Tibial artery (tissue), 4 donors: Measurements from ENCODE around the gene SPATA2.
"Not testable (repeated sequence)": the region's sequence is repeated elsewhere in the genome, so short reads cannot be mapped to it uniquely, and the experiment has no call there.

Experiments used
- DNase-seq, 2 donors: peaks; one replicate each; pipeline ENCODE4 v3.0.0-alpha.2; 2019
- H3K27ac ChIP-seq, 2 donors: fragments of 200-600 bp; sonication (generic) in 1 of 2; 1 replicate in 1 of 2; 2 replicates in 1 of 2; pipeline ENCODE4 v1.5.1; 2018 to 2019; ENCODE audit warnings: mild to moderate bottlenecking in 1 of 2
- H3K27me3 ChIP-seq, 2 donors: fragments of 200-600 bp; sonication (generic) in 1 of 2; one replicate each; pipeline versions ENCODE4 v1.5.1 to v1.6.0; 2016 to 2019
- H3K36me3 ChIP-seq, 3 donors: fragments of 200-600 bp; sonication (generic) in 2 of 3; one replicate each; pipeline ENCODE4 v1.5.1; 2016 to 2019; ENCODE audit warnings: mild to moderate bottlenecking in 2 of 3
- H3K4me1 ChIP-seq, 4 donors: fragments of 200-600 bp; sonication (generic) in 2 of 4; 1 replicate in 3 of 4; 2 replicates in 1 of 4; pipeline ENCODE4 v1.5.1; 2016 to 2019
- H3K4me3 ChIP-seq, 2 donors: fragments of 200-600 bp; sonication (generic) in 1 of 2; 1 replicate in 1 of 2; 2 replicates in 1 of 2; pipeline ENCODE4 v1.5.1; 2018 to 2019; ENCODE audit warnings: mild to moderate bottlenecking in 2 of 2
- H3K9me3 ChIP-seq, 3 donors: fragments of 200-600 bp; sonication (generic) in 1 of 3; one replicate each; pipeline ENCODE4 v1.5.1; 2016 to 2019
- intact Hi-C: fragments of 100-400 bp; cut with DNase I; formaldehyde crosslinking; loops from one replicate; pipeline ENCODE4 v1.15.0; 2023; ENCODE audit warnings: low total_unique reads
- TF ChIP-seq, protein P1 (sequence below), 2 experiments: fragments of 200-600 bp in 1 of 2; fragments of 450-650 bp in 1 of 2; IDR thresholded peaks; one replicate each; pipeline ENCODE4 v1.5.1; 2017 to 2019; ENCODE audit warnings: antibody characterized with exemption in 2 of 2, mild to moderate bottlenecking in 1 of 2, moderate library complexity in 1 of 2

The SPATA2 gene

DNA sequence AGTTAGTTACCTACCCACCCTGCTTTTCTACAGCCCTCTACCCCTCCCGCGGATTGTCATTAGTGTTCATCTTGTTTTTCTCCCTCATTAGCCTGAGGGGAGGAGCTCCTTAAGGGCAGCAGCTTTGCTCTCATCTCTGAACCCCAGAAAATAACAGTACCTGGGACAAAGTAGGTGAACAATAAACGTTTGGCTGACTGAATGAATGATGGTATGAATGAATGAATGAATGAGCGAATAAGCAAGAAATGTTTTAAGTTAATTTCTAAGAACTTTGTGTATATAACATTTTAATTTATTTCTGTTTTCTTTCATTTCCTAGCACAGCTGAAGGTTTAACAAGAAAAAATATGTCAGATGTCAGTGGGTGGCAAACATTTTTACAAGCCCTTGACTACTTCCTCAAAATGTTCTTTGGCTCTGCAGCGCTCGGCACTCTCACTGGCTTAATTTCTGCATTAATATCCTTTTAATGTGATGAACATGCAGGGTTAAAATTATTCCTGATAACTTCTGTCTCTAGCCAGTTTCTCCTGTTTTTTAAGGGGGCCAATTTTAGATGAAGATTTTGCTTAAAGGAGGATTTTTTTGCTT is 52.6 kb downstream of the SPATA2 start:
- no peak overlapping the region for H3K27ac ChIP-seq
- H3K9me3 ChIP-seq = no peaks in the 10 kb centered on the region
- no peak for DNase-seq
- peaks cover 7 to 27% (median 16%) of the 10 kb centered on the region in 3 donors for H3K36me3 ChIP-seq
- H3K4me1 ChIP-seq = peaks cover 0 to 48% (median 32%) of the 10 kb centered on the region in 4 donors
- H3K4me3 ChIP-seq = no peak overlapping the region
- H3K27me3 ChIP-seq = no peaks in the 10 kb centered on the region
- intact Hi-C loops = no loop called here
- TF ChIP-seq, protein P1, sequence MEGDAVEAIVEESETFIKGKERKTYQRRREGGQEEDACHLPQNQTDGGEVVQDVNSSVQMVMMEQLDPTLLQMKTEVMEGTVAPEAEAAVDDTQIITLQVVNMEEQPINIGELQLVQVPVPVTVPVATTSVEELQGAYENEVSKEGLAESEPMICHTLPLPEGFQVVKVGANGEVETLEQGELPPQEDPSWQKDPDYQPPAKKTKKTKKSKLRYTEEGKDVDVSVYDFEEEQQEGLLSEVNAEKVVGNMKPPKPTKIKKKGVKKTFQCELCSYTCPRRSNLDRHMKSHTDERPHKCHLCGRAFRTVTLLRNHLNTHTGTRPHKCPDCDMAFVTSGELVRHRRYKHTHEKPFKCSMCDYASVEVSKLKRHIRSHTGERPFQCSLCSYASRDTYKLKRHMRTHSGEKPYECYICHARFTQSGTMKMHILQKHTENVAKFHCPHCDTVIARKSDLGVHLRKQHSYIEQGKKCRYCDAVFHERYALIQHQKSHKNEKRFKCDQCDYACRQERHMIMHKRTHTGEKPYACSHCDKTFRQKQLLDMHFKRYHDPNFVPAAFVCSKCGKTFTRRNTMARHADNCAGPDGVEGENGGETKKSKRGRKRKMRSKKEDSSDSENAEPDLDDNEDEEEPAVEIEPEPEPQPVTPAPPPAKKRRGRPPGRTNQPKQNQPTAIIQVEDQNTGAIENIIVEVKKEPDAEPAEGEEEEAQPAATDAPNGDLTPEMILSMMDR (IDR thresholded peaks at IDR 0.05) = no peak

DNA sequence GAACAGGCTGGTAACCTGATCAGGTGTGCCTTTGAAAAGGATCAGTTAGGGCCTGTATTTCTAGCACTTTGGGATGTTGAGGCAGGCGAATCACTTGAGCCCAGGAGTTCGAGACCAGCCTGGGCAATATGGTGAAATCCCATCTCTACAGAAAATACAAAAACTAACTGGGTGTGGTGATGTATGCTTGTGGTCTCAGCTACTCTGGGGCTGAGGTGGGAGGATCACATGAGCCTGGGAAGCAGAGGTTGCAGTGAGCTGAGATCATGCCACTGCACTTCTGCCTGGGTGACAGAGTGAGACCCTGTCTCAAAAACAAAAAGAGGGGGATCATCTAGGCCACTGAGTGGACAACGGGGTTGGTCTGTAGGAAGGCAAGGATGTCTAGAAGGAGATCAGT is 54.1 kb downstream of the SPATA2 start:
- intact Hi-C loops, H3K27me3 ChIP-seq, H3K4me3 ChIP-seq, DNase-seq, H3K9me3 ChIP-seq: not testable (repeated sequence)
- peaks cover 7 to 36% (median 21%) of the 10 kb centered on the region in 3 donors for H3K36me3 ChIP-seq
- H3K27ac ChIP-seq = peak overlapping the region in 1 of 2 donors; percentile 82
- H3K4me1 ChIP-seq = peaks cover 0 to 37% (median 23%) of the 10 kb centered on the region in 4 donors

DNA sequence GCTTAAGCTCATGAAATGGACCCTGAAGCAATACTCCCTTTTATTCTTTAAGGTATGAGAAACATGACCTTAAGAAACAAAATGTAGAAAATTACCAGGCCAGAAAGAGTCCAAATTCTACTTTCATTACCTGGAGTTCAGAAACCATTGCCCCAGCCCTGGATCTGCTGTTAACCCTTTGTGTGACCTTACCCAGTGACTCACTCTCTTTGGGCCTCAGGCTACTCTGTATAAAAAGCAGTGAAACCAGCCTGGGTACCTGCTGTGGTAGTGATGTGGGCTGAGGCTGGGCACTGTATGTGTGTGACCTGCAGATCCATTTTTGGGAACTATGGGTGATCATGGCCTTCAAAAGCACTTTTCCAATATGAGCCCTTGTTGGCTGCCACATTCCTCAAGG is 55.5 kb downstream of the SPATA2 start:
- Histone ChIP-seq H3K36me3 (peaks cover 14 to 34% (median 22%) of the 10 kb centered on the region in 3 donors), H3K9me3 (no peaks in the 10 kb centered on the region), H3K27me3 (no peaks in the 10 kb centered on the region), H3K27ac (peak overlapping the region; percentile 70 to 82), H3K4me3 (no peak overlapping the region), H3K4me1 (peaks cover 0 to 30% (median 14%) of the 10 kb centered on the region in 4 donors)
- TF ChIP-seq, protein P1 (IDR thresholded peaks at IDR 0.05) = no peak
- no peak for DNase-seq
- intact Hi-C loops = loop anchor here (10.0 kb wide), 1 partner anchor 315 kb away; no protein-coding TSS in a partner anchor

DNA sequence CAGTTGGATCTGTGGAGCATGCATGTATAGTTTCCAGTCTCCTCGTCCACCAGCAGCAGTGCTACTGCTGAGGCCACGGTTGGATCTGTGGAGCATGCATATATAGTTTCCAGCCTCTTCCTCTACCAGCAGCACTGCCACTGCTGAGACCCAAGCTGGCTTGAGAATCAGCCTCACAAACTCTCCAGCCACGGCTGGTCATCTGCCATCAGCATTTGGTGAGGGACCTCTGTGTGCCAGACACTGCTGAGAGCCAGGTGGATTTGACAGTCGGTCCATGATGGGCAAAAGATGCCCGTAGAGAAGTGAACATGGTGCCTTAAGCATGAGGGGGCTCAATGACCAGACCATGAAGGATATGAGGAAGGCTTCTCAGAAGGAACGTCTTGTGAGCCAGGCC is 56.3 kb downstream of the SPATA2 start:
- no peaks in the 10 kb centered on the region for H3K27me3 ChIP-seq
- peaks cover 0 to 34% (median 16%) of the 10 kb centered on the region in 4 donors for H3K4me1 ChIP-seq
- H3K27ac ChIP-seq = peak overlapping the region; percentile 70 to 82
- H3K36me3 ChIP-seq = peaks cover 14 to 26% (median 15%) of the 10 kb centered on the region in 3 donors
- intact Hi-C loops = loop anchor here (10.0 kb wide), 1 partner anchor 314 kb away; no protein-coding TSS in a partner anchor
- TF ChIP-seq, protein P1 (IDR thresholded peaks at IDR 0.05) = no peak
- no peak for DNase-seq
- no peaks in the 10 kb centered on the region for H3K9me3 ChIP-seq
- H3K4me3 ChIP-seq = no peak overlapping the region

DNA sequence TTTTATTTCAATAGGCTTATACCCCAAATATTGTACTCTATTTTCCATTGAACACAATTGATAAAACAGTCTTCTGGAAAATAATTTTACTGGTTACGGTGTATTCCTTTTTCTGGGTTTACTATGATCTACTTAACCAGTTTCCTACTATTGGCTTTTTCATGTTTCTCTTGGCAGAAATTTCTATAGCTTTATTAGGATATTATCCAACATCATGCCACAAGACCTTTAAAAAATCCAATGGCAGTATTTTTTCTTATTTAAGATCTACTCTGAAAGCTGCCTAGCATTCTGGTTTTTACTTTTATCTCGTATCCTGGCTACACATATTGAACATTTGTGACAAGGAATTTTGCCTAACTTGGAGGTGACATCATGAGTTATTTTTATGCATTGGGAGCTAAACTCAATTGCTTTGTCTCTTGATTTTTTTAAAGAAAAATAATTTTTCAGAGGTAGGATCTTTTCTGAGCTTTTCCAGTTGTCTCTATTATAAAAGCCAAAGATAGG is 57.2 kb downstream of the SPATA2 start:
- H3K4me1 ChIP-seq = peaks cover 0 to 43% (median 24%) of the 10 kb centered on the region in 4 donors
- no peaks in the 10 kb centered on the region for H3K27me3 ChIP-seq
- DNase-seq = no peak
- H3K9me3 ChIP-seq = no peaks in the 10 kb centered on the region
- no peak overlapping the region for H3K4me3 ChIP-seq
- peak overlapping the region; percentile 70 to 82 for H3K27ac ChIP-seq
- intact Hi-C loops = loop anchor here (10.0 kb wide), 1 partner anchor 313 kb away; no protein-coding TSS in a partner anchor
- H3K36me3 ChIP-seq = peaks cover 11 to 23% (median 15%) of the 10 kb centered on the region in 3 donors
- TF ChIP-seq, protein P1 (IDR thresholded peaks at IDR 0.05) = no peak

DNA sequence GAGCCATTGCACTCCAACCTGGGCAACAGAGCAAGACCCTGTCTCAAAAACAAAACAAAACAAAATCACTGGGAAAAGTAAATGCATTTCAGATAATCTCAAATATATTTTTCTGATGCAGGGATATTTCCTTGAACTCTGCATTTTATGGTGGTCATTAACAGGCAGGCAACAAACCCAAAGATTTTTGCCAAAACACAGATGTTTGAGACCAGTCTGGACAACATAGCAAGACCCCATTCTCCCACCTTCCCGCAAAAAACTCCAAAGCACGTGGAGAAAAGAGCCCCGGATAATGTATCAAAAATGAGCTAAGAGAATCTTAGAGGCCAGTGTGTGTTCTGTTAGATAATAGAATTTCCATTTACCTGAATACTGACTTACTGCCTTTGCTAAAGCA is 58.4 kb downstream of the SPATA2 start:
- DNase-seq = no peak
- Histone ChIP-seq H3K9me3 (no peaks in the 10 kb centered on the region), H3K4me3 (no peak overlapping the region), H3K36me3 (peaks cover 6 to 23% (median 15%) of the 10 kb centered on the region in 3 donors), H3K4me1 (peaks cover 0 to 55% (median 36%) of the 10 kb centered on the region in 4 donors), H3K27me3 (no peaks in the 10 kb centered on the region), H3K27ac (peak overlapping the region in 1 of 2 donors; percentile 82)
- intact Hi-C loops = loop anchor here (10.0 kb wide), 1 partner anchor 312 kb away; no protein-coding TSS in a partner anchor
- TF ChIP-seq, protein P1 (IDR thresholded peaks at IDR 0.05) = no peak
